OCI-LY3 (cell line): Measurements from ENCODE around the gene AGPAT1.

Source experiments
- EZH2phosphoT487 ChIP-seq: fragments of 200-600 bp; shearing (Covaris generic); IDR thresholded peaks from 2 replicates; pipeline ENCODE4 v1.6.1; 2018; ENCODE audit warnings: antibody characterized with exemption, mixed run types, low read depth
- TF ChIP-seq, protein P1 (sequence below): fragments of 200-600, 300-600 bp; sonication (generic); IDR thresholded peaks from 2 replicates; pipeline ENCODE4 v1.5.1; 2014; ENCODE audit warnings: antibody characterized with exemption, low read length, low read depth

DNA sequence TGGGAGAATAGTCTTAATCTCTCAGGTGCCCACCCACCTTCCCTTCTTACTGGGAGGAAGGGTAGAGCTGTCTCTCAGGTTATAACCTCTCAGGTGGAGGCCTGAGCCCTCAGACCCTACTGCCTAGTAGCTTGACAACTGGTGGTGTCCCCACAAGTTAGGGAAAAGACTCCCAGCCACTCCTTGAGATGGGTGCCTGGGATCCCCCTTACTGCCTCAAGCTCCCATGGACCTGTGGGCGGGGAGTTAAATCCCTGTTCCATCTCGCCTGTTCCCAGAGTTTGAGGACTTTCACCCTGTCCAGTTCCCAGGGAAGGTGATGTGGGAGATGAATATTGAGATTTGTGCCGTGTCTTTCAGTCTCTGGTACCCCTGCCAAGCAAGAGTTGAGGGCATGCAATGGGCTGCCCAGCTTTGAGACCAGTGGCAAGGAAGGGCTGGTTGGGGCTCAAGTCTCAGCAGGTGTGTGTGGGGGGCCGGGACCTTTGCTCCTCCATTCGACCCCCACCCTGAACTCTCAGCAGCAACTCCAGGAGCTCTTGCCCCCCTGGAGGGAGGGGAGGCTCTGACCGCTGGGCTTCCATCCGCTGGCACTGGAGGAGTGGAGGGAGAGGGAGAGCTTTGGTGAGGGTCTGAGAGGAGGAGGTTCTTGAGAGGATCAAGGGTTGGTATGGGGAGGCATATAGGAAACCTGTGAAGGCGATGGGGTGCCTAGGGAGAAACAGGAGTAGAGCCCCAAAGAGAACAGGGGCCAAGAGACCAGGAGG, 15.2 kb upstream of the AGPAT1 start:
- TF ChIP-seq, protein P1, sequence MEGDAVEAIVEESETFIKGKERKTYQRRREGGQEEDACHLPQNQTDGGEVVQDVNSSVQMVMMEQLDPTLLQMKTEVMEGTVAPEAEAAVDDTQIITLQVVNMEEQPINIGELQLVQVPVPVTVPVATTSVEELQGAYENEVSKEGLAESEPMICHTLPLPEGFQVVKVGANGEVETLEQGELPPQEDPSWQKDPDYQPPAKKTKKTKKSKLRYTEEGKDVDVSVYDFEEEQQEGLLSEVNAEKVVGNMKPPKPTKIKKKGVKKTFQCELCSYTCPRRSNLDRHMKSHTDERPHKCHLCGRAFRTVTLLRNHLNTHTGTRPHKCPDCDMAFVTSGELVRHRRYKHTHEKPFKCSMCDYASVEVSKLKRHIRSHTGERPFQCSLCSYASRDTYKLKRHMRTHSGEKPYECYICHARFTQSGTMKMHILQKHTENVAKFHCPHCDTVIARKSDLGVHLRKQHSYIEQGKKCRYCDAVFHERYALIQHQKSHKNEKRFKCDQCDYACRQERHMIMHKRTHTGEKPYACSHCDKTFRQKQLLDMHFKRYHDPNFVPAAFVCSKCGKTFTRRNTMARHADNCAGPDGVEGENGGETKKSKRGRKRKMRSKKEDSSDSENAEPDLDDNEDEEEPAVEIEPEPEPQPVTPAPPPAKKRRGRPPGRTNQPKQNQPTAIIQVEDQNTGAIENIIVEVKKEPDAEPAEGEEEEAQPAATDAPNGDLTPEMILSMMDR, result no peak
- no peak for TF ChIP-seq EZH2phosphoT487
